Activated CD8-positive, alpha-beta memory T cell treated with anti-CD3 and anti-CD28 coated beads, Interleukin-2, amount 50 U/mL, for 1 hour (primary cell): ENCODE measurements around the gene PRRC2A.

Experiments used
- DNase-seq: peaks from one replicate; pipeline ENCODE4 v3.0.0-alpha.2; 2020; ENCODE audit errors: extremely low read depth

Gene PRRC2A

GRCh38 chr6:31666337-31666965, 45.9 kb downstream of the PRRC2A start:
- DNase-seq: no peak

GRCh38 chr6:31669676-31670075, 49.2 kb downstream of the PRRC2A start, which contains the start of gene LY6G5B:
Gene LY6G5B, plus strand, starts transcription at chr6:31669976. Its CDS starts 975 bp downstream, at chr6:31670951.
- DNase-seq: no peak

- DNase-seq: no peak
Measured at GRCh38 chr6:31676322-31676903, 55.9 kb downstream of the PRRC2A start.

GRCh38 chr6:31676904-31677303, 56.4 kb downstream of the PRRC2A start:
- DNase-seq: no peak

- DNase-seq: no peak
Measured at GRCh38 chr6:31677955-31678354, 57.4 kb downstream of the PRRC2A start.

GRCh38 chr6:31680226-31681134, 60.0 kb downstream of the PRRC2A start, which contains the start of gene LY6G5C:
Gene LY6G5C, minus strand, starts transcription at chr6:31681067. Its CDS starts 694 bp downstream, at chr6:31680373.
- DNase-seq: no peak

GRCh38 chr6:31681135-31681671, 60.7 kb downstream of the PRRC2A start:
- DNase-seq: no peak

- no peak for DNase-seq
Measured at GRCh38 chr6:31683591-31683990, 63.1 kb downstream of the PRRC2A start.

- DNase-seq: no peak
Measured at GRCh38 chr6:31686483-31686882, 66.0 kb downstream of the PRRC2A start.

GRCh38 chr6:31687321-31687720, 66.8 kb downstream of the PRRC2A start:
- no peak for DNase-seq
